ENCODE data around the gene ENKD1. TPM values are rescaled to one million over a fixed set of nuclear protein-coding genes. Genes with fewer than 3 reads are reported as not detected.

ENKD1 gene
- total and polyA plus RNA-seq, 2 of the 13 experiments (the other 11 are each of a cell fraction or from before 2014, with no cell fraction given), result 10.8 to 20.8 TPM

GRCh38 chr16:67660564-67661028 is 6.0 kb downstream of the ENKD1 start, which contains the start of gene PARD6A (continued):
- TF ChIP-seq ZNF484 (CRISPR knock-in tag; IDR thresholded peaks at IDR 0.05; ENCODE audit: borderline replicate concordance, low read depth) (no peak), PLSCR1 (CRISPR knock-in tag; IDR thresholded peaks at IDR 0.05; ENCODE audit: borderline replicate concordance) (no peak), NFAT5 (CRISPR knock-in tag; IDR thresholded peaks at IDR 0.05) (no peak), PHF21A (CRISPR knock-in tag; IDR thresholded peaks at IDR 0.05) (0 out of 2 replicates have a peak, but pooled peaks have one; percentile 17), ZNF619 (CRISPR knock-in tag; IDR thresholded peaks at IDR 0.05) (no peak), CEBPZ (IDR thresholded peaks at IDR 0.05; ENCODE audit: low read length) (no peak), GATAD2A (CRISPR knock-in tag; IDR thresholded peaks at IDR 0.05) (peak; percentile 55; the same call in 1 of the 2 replicates), LBX2 (CRISPR knock-in tag; IDR thresholded peaks at IDR 0.05; ENCODE audit: borderline replicate concordance) (no peak; the same call in 1 of the 2 replicates), ZMYM4 (CRISPR knock-in tag; IDR thresholded peaks at IDR 0.05) (no peak), MIER2 (CRISPR knock-in tag; IDR thresholded peaks at IDR 0.05) (0 out of 2 replicates have a peak, but pooled peaks have one; percentile 39), SMARCC2 (IDR thresholded peaks at IDR 0.05) (no peak), ZNF335 (CRISPR knock-in tag; IDR thresholded peaks at IDR 0.05) (0 out of 2 replicates have a peak, but pooled peaks have one; percentile 37), FOXO4 (CRISPR knock-in tag; conservative IDR thresholded peaks at IDR 0.05) (no peak), RAD21 (CRISPR knock-in tag; IDR thresholded peaks at IDR 0.05) (no peak), ZNF790 (CRISPR knock-in tag; IDR thresholded peaks at IDR 0.05; ENCODE audit: borderline replicate concordance) (no peak), RORA (CRISPR knock-in tag; IDR thresholded peaks at IDR 0.05) (no peak), CENPT (CRISPR knock-in tag; IDR thresholded peaks at IDR 0.05; ENCODE audit: low read depth) (peak; percentile 72; the same call in 1 of the 2 replicates), SALL1 (CRISPR knock-in tag; IDR thresholded peaks at IDR 0.05) (peak; percentile 43; the same call in 1 of the 2 replicates)

All from HepG2 (cell line).